Endothelial cell of umbilical vein (primary cell): ENCODE data around the gene OGFRL1. TPM values are rescaled to one million over a fixed set of nuclear protein-coding genes. Genes with fewer than 3 reads are reported as not detected.

Experiments
- BruUV-seq: library from RNA; stranded (reverse); fragments of 400-500 nt; replicated peaks from 2 replicates; lab custom pipeline; 2021; lab: Mats Ljungman, UMichigan
- CTCF ChIA-PET: fragments of 300-600, 350-600 bp; sonication (Branson Sonifier 250); formaldehyde crosslinking; loops from one replicate; lab custom pipeline; 2021; ENCODE audit warnings: antibody characterized with exemption, inconsistent platforms; lab: Charles Lee
- POLR2A ChIA-PET: fragments of 300-600, 350-600 bp; sonication (Branson Sonifier 250); formaldehyde crosslinking; loops from one replicate; lab custom pipeline; 2021; ENCODE audit warnings: antibody characterized with exemption, inconsistent platforms; lab: Charles Lee
- DNase-seq: peaks from one replicate; pipeline ENCODE4 v3.0.0-alpha.2; 2011; ENCODE audit warnings: low read depth, low spot score
- FAIRE-seq: peaks from 2 replicates; lab custom pipeline; 2011; peaks lifted over from hg19 to GRCh38; lab: Jason Lieb, UNC
- H2AFZ ChIP-seq: 2 replicates; pipeline ENCODE4 v1.6.0; 2012; ENCODE audit warnings: low read depth, low read length, control low read depth, inconsistent platforms
- H3K27ac ChIP-seq: 2 replicates; pipeline ENCODE4 v1.5.1; 2011; ENCODE audit warnings: low read depth, mild to moderate bottlenecking, control low read depth, low read length, moderate library complexity; ENCODE audit not compliant: insufficient read depth
- H3K27me3 ChIP-seq, 2 experiments: 2 replicates each; pipeline versions ENCODE4 v1.6.0 to v1.6.1; 2011; ENCODE audit warnings: low read length in 2 of 2, mixed read lengths in 1 of 2; ENCODE audit not compliant: control insufficient read depth in 2 of 2, insufficient read depth in 2 of 2
- H3K36me3 ChIP-seq, 2 experiments: 2 replicates in 1 of 2; 3 replicates in 1 of 2; pipeline ENCODE4 v1.5.1; 2011; ENCODE audit warnings: low read length in 2 of 2, mild to moderate bottlenecking in 1 of 2, moderate library complexity in 1 of 2; ENCODE audit not compliant: control insufficient read depth in 2 of 2, insufficient read depth in 2 of 2; ENCODE audit errors: extremely low read depth in 1 of 2
- H3K4me1 ChIP-seq: 3 replicates; pipeline ENCODE4 v1.5.1; 2011; ENCODE audit warnings: mild to moderate bottlenecking, low read length; ENCODE audit not compliant: control insufficient read depth, insufficient read depth; ENCODE audit errors: extremely low read depth
- H3K4me2 ChIP-seq: 2 replicates; pipeline ENCODE4 v1.6.1; 2011; ENCODE audit warnings: low read length, control low read depth, mixed read lengths; ENCODE audit not compliant: insufficient read depth
- H3K4me3 ChIP-seq, 3 experiments: fragments of 200-600 bp in 1 of 3; sonication (generic), shearing (Covaris generic) in 1 of 3; replicated peaks in 1 of 3; 2 replicates each; pipeline ENCODE4 v1.5.1; 2011 to 2016; ENCODE audit warnings: control low read depth in 3 of 3, low read length in 3 of 3, mild to moderate bottlenecking in 2 of 3, inconsistent platforms in 1 of 3, low read depth in 1 of 3, moderate library complexity in 1 of 3; ENCODE audit not compliant: insufficient read depth in 1 of 3
- H3K79me2 ChIP-seq: 2 replicates; pipeline ENCODE4 v1.6.0; 2012; ENCODE audit warnings: low read length, inconsistent platforms; ENCODE audit not compliant: control insufficient read depth, insufficient read depth
- H3K9ac ChIP-seq: replicated peaks from 2 replicates; pipeline ENCODE3; 2011; ENCODE audit warnings: low read length, control low read depth; ENCODE audit not compliant: insufficient read depth; ENCODE audit errors: extremely low read depth
- H3K9me1 ChIP-seq: replicated peaks from 3 replicates; pipeline ENCODE4 v1.6.0; 2011; ENCODE audit warnings: mild to moderate bottlenecking, low read length; ENCODE audit not compliant: control insufficient read depth, insufficient read depth; ENCODE audit errors: extremely low read depth
- H3K9me3 ChIP-seq: replicated peaks from 2 replicates; pipeline ENCODE4 v1.5.1; 2012; ENCODE audit warnings: low read length, inconsistent platforms; ENCODE audit not compliant: control insufficient read depth, insufficient read depth
- H4K20me1 ChIP-seq: replicated peaks from 2 replicates; pipeline ENCODE3; 2011; ENCODE audit warnings: mild to moderate bottlenecking, low read length; ENCODE audit not compliant: control insufficient read depth, insufficient read depth; ENCODE audit errors: extremely low read depth
- CTCF ChIP-seq, 2 donors: IDR thresholded peaks; 1 replicate in 1 of 2; 2 replicates in 1 of 2; pipeline ENCODE4 v1.5.1; 2011; ENCODE audit warnings: low read length in 2 of 2, mild to moderate bottlenecking in 2 of 2, moderate library complexity in 2 of 2, control low read depth in 1 of 2, inconsistent platforms in 1 of 2, low read depth in 1 of 2; ENCODE audit not compliant: insufficient read depth in 1 of 2; ENCODE audit errors: extremely low read depth in 1 of 2
- GATA2 ChIP-seq: IDR thresholded peaks from 2 replicates; pipeline ENCODE4 v1.7.0; 2011; ENCODE audit warnings: low read depth, mild to moderate bottlenecking, moderate library complexity, mixed read lengths, low read length; ENCODE audit not compliant: insufficient read length, insufficient read depth
- MAX ChIP-seq: IDR thresholded peaks from 2 replicates; pipeline ENCODE4 v1.6.1; 2011; ENCODE audit not compliant: insufficient read depth, insufficient read length
- dilution Hi-C: fragments of 300-500 bp; cut with MboI; formaldehyde crosslinking; loops from one replicate; pipeline ENCODE4 v1.15.0; 2019; ENCODE audit warnings: low sequenced_read_pairs; ENCODE audit not compliant: extremely low pct_ligation_motif_present
- intact Hi-C: fragments of 100-400 bp; cut with micrococcal nuclease; formaldehyde crosslinking; loops from one replicate; pipeline ENCODE4 v1.10.0; 2022
- polyA plus RNA-seq, 4 experiments: library from polyadenylated mRNA; depleted of rRNA in 3 of 4; stranded (reverse) in 3 of 4; unstranded in 1 of 4; fragments of >200 nt; gene quantifications; 2 replicates each; pipeline versions ENCODE4 v1.2.1 to v1.2.3, GENCODE V29; 2011 to 2012; ENCODE audit warnings: missing spikeins in 1 of 4
- total RNA-seq: library from RNA; stranded (reverse); gene quantifications from 2 replicates; pipeline ENCODE4 v1.2.3, GENCODE V29; 2021

Gene OGFRL1
- total and polyA plus RNA-seq, 2 donors (not counting 3 experiments of a cell fraction or from before 2014, with no cell fraction given), result 3.4 to 19.4 TPM

GRCh38 chr6:71310261-71310660, 21.6 kb downstream of the OGFRL1 start:
- FAIRE-seq (no peak), DNase-seq (no peak)
- Histone ChIP-seq H3K4me1 (no peaks in the 10 kb centered on the region), H3K4me2 (no peak overlapping the region), H3K27me3 (no peaks in the 10 kb centered on the region), H3K79me2 (no peaks in the 10 kb centered on the region), H2AFZ (no peak overlapping the region), H3K9ac (no peak overlapping the region), H3K4me3 (no peak overlapping the region), H3K9me1 (no peaks in the 10 kb centered on the region), H3K27ac (no peak overlapping the region), H3K36me3 (no peaks in the 10 kb centered on the region), H4K20me1 (no peaks in the 10 kb centered on the region), H3K9me3 (no peaks in the 10 kb centered on the region)
- intact Hi-C loops, result no loop called here
- ChIA-PET POLR2A (no interaction called here), CTCF (interaction anchor here (1.1 to 2.6 kb wide), 2 partner anchors 40 to 120 kb away, joined by 3 to 9 read pairs; no protein-coding TSS in a partner anchor)
- TF ChIP-seq MAX, result no peak
- TF ChIP-seq CTCF (IDR thresholded peaks at IDR 0.05; ENCODE audit: extremely low read depth in 1 of 2, insufficient read depth in 1 of 2, low read depth in 1 of 2, low read length in 2 of 2), result no peak
- dilution Hi-C loops, result no loop called here
- BruUV-seq, result no TSS peak

- Histone ChIP-seq H3K4me1 (no peaks in the 10 kb centered on the region), H3K4me3 (no peak overlapping the region), H2AFZ (no peak overlapping the region), H3K27me3 (no peaks in the 10 kb centered on the region), H3K9me3 (no peaks in the 10 kb centered on the region), H3K9me1 (no peaks in the 10 kb centered on the region), H3K79me2 (no peaks in the 10 kb centered on the region), H3K9ac (no peak overlapping the region), H4K20me1 (no peaks in the 10 kb centered on the region), H3K36me3 (no peaks in the 10 kb centered on the region), H3K27ac (no peak overlapping the region), H3K4me2 (no peak overlapping the region)
- ChIA-PET POLR2A (no interaction called here), CTCF (interaction anchor here (0.6 to 1.8 kb wide), 4 partner anchors 9 to 121 kb away, joined by 3 to 4 read pairs (median 3); no protein-coding TSS in a partner anchor)
- no peak for TF ChIP-seq GATA2
- intact Hi-C loops (no loop called here), dilution Hi-C loops (no loop called here)
- no peak for FAIRE-seq
- BruUV-seq, result no TSS peak
- no peak for DNase-seq
Measured at GRCh38 chr6:71312089-71312488, 23.5 kb downstream of the OGFRL1 start.
